HG03439 (cell line): ENCODE data around the gene ANKRD55.
"Not testable (repeated sequence)": the region's sequence is repeated elsewhere in the genome, so short reads cannot be mapped to it uniquely, and the experiment has no call there.

Experiments
- ATAC-seq: cut with Tn5 transposase; IDR thresholded peaks from one replicate; pipeline ENCODE4 v1.9.1; 2021; ENCODE audit warnings: mild to moderate bottlenecking, moderate library complexity; ENCODE audit not compliant: unreplicated experiment

Gene ANKRD55

DNA sequence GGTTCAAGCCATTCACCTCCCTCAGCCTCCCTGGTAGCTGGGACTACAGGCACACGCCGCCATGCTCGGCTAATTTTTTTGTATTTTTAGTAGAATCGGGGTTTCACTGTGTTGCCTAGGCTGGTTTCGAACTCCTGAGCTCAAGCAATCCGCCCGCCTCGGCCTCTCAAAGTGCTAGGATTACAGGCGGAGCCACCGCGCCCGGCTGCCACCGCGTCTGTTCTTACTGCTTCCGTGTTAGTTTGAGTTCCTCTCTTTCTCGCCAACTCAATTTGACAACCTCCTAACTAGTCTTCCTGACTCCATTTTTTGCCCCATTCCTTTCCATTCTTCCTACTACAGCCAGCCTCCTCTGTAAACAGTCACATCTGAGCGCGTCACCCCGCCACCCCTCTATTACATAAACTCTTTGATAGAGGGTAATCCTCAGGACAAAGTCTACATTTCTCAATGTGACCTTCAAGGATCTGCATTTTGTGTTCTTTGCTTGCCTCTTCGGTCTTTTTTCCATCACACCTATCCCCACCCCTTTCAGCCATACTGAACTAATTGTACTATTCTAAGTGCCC lies 149.8 kb downstream of the ANKRD55 start:
- ATAC-seq, result no peak

DNA sequence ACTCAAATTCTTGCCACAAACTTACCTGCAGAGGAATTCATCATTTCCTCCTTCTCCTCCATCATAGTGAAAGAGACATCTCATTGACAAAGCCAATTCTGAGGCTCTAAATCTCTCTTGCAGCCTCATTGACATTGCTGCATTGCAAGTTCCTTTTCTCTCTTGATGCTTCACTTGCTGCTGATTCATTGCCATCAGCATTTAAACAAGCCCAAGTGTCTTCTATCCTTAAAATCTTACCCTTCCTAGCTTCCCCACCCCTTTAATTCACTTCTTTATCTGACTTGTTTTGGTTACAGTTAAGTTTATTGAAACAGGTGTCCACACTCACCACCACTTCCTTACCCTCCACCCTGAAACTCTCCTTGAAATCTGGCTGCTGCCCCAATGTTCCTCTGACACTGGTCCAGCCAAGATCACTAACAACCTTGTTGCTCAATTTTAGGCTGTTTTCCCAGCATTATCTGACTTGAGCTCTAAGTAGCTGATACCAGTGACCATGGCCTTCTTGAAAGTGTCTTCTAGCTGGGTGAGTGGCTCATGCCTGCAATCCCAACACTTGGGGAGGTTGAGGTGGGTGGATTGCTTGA lies 152.0 kb downstream of the ANKRD55 start:
- peak; percentile 24 for ATAC-seq

DNA sequence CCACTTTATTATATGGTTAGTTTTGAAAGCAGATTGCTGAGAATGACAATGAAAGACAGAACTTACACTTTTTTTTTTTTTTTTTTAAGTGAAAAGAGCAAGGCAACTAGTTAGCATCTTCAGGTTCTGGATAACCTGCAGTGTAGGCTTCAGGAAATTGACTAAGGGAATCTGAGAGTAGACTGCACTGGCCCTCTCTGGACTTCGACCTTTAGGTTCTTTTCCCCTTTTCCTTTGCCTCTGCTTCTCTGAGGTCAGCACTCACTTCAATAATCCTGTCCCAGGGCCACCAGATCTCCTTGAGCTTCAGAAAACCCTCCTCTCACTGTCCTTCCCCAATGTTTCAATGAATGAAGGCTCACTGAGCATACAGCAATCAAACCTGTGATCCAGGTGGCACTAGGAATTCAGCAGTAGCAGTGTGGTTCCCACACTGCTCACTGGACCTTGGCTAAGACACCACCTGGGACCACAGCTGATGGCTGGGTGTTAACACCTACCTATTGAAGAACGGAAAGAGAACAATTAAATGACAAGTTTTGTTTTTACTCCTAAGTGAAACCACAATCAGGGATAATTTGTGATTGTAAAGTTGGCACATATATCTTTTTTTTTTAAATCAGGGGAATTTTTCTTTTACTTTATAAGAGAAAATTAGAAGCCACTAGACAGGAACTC lies 152.6 kb downstream of the ANKRD55 start:
- ATAC-seq, result peak; percentile 78

DNA sequence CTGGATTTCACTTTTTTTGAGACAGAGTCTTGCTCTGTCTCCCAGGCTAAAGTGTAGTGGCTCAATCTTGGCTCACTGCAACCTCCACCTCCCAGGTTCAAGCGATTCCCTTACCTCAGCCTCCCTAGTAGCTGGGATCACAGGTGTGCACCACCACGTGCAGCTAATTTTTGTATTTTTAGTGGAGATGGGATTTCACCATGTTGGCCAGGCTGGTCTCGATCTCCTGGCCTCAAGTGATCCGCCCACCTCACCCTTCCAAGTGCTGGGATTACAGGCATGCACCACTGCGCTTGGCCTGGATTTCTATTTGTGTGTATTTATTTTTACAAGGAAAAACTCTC lies 154.0 kb downstream of the ANKRD55 start:
- ATAC-seq, result not testable (repeated sequence)

DNA sequence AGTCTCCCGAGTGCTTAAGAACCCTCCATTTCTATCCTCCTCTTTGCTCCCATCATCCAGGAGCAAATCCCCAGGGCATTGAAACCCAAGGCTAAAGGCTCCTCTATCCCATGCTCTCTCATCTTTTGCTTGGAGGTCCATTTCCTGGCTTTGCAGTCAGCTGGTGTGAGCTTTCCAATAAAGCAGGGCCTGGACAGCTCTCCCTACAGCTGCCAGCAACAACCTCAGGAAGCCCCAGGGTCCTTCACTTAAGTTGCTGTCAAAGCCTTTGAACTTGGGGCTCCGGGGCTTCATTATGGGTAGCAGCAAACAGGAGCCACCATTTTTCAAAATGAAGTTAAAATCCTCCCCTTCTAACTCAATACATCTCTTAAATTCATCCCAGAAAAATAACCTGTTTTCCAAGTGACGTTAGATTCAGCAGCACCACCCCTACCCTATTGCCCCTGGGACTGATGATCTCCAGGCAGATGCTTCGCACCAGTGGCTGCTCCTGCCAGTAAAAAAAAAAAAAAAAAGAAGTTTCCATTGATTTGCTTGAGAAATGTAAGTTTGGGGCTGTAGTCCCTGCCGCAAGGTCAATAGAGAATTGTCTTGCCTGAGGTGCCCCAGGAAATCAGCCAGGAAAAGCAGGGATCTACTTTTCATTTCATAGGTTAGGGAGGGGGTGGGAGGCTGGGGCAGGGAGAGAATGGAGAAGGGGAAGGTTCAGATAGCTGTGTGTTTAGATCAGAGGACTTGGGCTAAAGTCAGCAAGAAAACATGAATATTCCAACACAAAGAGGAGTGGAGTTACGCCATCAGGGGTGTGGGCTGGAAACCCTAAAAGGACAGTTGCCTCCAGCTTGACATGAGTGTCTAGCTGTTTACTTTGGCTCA lies 154.6 kb downstream of the ANKRD55 start:
- ATAC-seq, result no peak

DNA sequence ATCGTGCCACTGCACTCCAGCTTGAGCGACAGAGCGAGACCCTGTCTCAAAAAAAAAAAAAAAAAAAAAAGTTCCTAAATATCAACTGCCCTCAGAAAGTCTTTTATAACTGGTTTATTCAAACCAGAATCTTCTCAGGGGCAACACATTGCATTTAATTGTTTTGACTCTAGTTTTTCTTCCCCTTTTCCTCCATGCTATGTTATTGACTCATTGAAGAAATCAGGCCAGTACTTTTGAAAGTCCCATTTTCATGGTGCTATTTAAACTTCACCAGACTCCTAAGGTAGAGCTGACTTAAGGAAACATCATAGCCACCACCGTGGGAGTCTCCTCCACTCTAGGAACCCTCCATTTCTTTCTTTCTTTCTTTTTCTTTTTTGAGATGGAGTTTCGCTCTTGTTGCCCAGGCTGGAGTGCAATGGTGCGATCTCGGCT lies 155.3 kb downstream of the ANKRD55 start:
- ATAC-seq, result no peak

DNA sequence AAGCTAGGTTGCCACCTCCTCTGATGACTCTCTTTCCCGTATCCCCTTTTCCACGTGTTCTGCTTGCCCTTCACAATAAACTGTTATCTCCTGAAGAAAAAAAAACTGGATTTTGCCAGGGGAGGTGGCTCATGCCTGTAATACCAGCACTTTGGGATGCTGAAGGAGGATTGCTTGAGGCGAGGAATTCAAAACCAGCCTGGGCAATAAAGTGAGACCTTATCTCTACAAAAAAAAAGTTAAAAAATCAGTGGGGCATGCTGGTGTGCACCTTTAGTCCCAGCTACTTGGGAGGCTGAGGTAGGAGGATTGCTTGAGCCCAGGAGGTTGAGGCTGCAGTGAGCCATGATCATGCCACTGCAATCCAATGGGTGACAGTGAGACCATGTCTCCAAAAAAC lies 156.6 kb downstream of the ANKRD55 start:
- no peak for ATAC-seq

DNA sequence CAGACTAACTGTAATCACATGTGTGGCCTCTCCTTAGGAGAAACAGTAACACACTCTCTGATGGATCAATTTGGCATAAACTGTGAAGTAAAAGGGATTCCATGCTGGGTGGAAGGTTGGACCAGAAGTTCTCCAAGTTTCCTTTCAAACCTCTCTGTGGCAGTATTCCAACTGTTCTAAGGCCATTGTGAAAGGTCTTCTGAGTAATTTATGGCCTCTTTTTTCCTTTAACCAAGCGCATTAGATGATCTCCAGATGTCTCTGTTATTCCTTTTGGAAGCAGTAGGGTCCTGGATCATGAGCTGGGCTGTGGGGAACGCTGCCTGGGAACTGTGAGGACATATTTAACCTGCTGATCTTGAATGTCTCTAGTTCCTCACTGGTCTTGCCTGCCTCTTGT lies 157.8 kb downstream of the ANKRD55 start:
- no peak for ATAC-seq

DNA sequence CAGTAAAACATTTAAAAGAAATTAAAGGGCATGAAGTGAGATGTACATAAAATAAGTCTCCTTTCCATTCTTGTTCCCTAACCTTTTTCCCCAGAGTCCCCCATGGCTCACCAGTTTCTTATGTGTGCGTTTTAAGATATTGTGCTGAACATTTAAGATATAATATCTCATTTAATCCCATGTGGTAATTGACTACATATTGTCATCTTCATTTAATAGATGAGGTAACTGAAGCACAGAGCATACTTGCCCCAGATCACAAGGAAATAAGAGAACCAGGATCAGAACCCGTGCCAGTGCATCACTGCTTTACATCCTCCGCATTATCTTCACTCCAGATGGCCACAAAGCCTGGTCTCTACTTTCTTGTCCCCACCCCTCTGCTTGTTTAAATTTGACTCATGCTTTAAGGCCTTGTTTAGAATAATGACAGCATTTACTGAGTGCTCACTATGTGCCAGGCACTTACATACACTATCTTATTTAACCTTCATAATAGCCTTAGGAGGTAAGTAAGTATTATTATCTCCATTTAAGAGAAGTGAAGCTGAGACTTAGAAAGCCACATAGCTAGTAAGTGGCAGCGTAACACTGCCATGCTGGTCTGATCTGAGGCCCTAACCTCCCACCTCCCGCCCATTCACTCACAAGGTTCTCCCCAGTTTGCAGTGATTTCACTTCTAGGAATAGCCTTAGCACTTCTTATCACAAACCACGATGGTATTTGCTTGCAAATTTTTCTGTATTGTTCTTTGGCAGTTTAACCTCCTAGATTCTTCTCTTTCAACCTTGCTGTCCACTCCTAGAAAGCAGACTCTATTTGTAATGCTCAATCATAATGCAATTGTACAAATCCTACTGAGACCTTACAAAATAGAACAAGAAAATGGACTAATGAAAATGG lies 160.0 kb downstream of the ANKRD55 start:
- no peak for ATAC-seq

DNA sequence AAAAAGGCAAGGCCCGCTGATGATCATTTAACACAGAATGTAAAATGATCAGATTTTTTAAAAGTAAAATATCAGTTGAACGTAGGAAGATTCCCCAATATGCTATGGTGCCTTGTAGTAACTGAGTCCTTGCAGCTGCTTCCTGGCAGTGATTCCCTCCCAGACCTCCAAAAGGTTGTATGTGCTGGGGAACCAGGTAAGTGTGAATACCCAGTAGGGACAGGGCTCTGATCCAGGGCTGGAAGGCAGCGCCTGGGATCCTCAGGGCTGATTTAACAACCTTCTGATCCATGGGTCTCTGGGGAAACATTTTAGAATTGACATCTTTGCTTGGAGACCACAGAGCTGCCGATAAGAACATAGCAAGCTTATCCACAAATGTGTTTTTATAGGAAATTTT lies 161.7 kb downstream of the ANKRD55 start:
- no peak for ATAC-seq

DNA sequence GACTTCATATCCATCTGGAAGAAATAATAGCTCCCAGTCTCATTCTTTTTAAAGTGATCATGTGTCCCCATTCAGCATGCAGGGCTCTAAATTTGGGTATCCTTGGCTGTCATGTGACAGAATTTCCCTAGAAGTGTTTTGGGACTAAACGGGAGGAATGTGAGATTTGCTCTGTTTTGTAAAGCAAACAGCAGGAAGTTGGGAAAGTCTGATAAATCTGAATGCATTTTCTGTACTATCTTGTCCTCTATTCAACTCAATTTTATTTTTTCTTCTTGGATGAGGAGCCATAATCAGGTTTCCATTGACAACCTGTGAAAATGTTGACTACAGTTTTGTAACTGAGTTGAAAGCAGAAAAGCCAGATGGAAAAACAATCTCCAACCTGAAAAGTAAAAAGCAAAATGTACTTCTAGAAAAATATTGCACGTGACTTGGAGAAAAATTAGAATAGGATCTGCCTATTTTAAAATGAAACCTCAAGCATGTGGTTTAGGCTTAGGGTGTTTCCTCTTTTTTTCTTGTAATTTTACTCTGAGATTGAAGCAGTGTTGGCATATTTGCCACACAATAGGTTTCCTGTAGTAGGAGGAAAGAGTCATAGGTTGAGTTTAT lies 162.2 kb downstream of the ANKRD55 start:
- no peak for ATAC-seq

DNA sequence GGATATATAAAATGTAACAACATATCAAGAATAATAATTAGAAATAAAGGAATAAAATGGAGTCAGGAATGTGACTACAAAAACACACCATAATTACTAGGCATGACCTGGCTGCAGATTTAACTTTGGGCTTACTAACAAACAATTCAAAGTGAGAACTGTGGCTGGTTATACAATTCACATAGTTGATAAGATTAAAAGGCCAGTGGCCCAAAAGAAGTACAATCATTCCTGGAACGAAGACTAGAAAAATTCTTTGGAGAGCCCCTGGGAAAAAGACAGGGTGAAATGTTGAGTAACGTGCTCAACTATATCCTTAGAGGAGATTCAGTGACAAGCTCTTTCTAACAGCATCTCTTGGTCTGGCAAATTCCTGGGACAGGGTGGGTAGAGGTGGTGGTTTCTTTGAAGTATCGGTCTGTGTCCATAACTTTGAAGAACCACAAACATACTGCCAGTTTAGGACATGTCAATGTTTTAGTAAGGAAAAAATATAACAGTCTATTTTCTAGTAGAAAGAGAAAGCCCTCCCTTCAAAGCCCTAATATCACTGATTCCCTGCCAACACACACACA lies 163.4 kb downstream of the ANKRD55 start:
- no peak for ATAC-seq

DNA sequence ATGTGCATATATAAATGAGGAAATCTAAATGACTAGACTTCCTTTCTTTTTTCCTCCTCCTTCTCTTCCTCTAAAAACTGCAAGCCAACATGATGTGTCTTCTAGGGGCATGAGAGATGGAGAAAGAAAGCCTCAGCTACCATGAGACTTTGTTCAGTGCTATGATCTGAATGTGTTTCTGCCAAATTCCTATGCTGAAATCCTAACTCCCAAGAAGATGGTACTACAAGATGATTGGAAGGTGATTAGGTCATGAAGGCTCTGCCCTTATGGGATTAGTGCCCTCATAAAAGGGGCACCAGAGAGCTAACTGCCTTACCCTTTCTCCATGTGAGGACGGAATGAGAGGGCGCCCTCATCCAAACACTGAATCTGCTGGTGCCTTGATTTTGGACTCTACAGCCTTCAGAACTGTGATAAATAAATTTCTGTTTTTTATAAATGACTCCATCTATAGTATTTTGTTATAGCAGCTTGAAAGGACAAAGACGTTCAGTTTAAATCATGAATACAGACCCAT lies 166.1 kb downstream of the ANKRD55 start:
- ATAC-seq, result no peak

DNA sequence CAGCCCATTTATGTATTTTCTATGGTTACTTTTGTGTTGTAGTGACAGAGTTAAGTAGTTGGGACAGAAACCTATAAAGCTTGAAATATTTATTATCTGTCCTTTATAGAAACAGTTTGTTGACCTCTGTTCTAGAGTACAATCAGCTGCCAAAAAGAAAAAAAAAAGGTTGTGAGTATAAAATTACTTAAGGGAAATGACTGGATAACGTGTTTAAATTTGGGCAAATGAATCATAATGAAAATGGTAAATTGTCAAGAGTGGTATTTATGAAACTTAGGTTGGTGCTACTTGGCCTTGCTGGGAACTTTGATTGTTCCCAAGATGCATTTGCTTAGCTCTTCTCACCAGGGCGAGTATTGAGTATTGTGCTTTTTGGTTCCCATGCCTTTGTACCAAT lies 168.1 kb downstream of the ANKRD55 start:
- ATAC-seq, result no peak

DNA sequence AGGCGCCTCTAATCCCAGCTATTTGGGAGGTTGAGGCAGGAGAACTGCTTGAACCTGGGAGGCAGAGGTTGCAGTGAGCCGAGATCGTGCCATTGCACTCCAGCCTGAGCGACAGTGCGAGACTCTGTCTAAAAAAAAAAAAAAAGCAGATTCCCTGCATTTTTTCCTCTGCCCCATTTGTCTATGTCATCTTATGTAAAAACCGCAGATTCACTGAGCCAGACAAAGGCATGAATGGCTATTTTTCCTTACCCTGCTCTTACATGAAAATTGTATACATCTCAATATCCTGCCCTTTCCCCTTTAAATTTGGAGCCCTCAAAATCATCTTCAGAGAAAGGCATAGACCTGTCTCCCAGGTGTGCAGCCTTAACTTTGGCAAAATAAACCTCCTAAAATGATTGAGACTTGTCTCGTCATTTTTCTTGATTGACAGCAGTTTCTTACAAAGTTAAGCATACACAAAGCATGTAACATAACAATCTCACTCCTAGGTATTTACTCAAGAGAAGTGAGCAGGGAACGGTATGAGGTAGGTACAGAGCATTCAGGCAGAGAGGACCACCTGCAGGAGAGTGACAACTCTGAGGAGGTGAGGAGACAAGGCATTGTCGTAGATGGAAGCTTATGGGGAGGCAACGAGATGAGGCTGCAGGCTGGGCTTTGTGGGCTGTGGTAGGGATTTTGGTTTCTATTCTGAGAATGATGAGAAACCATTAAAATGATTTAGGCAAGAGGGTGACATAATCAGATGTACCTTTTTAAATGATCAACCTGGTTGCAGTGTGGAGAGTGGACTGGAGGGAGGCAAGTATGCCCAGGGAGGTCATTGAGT lies 172.6 kb downstream of the ANKRD55 start:
- no peak for ATAC-seq

DNA sequence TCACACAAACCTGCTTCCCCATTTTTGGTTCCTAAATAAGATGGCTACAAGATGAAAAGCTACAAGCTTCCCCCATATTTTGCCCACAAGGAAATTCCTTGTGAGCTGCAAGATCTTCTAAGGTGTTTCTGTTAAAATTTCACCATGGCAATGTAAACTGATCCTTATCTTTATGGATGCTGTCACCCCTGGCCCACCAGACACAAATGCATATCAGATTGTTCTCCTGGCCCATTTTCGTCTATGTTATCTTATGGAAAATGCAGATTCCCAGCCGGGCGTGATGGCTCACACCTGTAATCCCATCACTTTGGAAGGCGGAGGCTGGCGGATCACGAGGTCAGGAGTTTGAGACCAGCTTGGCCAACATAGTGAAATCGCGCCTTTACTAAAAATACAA lies 173.3 kb downstream of the ANKRD55 start:
- no peak for ATAC-seq

DNA sequence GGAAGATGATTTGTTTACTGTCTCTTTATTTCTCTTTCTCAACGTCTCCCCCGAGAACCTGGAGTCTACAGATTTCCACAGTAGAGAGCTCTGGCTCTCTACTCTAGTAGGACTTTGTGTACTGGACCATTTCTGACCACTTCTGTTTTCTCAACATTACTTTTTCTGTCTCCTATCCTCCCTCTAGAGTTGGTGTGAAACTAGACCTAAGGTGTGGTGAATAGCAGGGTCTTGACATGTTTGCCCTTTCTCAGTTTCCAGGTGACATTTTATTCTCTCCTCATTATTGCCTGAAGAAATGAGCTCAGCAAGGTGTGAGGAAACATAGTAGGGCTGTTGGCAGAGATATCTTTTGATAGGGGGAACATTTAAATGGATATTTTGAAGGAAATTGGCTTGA lies 176.3 kb downstream of the ANKRD55 start:
- ATAC-seq, result no peak

DNA sequence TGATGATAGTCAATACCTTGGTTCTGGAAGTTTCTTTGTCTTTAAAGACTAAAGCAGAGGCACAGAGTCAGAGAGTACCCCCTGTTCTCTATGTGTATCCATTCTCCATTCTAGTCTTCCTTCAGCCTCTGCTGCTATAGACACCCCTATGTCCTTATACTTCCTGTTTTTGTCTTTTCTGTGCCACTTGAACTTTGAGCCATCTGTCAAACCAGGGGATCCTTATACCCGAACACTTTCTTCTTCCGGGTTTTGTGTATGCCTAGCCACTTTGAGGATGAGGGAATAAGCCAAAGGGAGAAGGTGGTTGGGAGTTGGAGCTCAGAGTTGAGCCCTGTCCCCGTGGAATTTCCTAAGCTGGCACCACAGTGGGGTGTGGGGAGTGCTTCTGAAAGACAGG lies 177.3 kb downstream of the ANKRD55 start:
- ATAC-seq, result no peak

DNA sequence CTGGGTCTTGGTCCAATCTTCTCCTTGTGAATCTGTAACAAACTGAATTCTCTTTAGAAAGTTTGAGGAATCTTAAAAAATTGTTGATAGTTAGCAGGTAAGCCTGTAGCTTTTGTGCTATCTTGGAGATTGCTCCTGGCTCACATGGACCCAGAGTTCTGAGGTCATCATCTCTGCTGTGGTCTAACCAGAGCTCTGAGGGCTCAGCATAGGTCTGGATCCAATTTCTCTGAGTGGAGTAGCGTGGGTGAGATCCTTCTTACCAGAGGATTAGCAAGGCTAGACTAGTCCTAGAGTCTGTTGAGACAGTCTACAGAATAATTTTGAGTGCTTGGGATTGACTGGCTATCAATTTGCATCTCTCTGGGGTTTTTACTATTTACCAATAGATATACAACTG lies 177.8 kb downstream of the ANKRD55 start:
- no peak for ATAC-seq
